MV-4-11 (cell line): ENCODE measurements around the gene HOXC9.
A peak's percentile ranks its signal among the peaks of the same experiment; 100 is the strongest.

Source experiments
- DNase-seq: peaks from one replicate; lab custom pipeline; 2025; lab: John Stamatoyannopoulos, UW

Gene HOXC9

DNA sequence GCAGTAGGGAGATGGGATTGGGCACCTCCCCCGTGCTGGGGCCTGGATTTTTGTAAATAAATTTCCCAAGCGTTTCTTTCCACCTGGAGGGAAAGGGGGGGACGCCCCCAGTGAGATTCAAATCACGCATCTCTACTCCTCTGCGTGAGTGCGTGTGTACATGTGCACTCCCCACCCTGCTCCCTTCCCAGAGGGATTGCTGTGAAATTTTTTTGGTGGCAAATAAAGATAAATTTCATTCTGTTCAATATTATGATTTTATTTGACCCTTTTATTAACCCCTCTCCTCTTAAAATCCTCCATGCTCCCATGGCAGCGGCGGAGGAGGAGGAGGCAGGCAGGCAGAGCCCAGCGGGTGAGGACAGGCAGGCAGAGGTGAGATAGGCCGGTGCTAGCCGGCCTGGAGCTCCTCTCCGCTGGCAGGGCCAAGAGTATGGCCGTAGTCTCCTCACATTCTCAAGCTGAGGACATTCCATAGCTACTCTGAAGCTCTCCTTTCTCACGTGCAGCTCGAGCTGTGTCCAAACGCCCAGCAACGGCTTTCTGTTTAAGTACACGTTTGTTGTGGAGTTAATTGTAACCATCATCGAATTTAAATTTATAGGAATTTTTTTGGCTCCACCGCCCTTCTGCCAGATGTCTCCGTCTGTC lies 23.7 kb upstream of the HOXC9 start:
- DNase-seq = no peak

DNA sequence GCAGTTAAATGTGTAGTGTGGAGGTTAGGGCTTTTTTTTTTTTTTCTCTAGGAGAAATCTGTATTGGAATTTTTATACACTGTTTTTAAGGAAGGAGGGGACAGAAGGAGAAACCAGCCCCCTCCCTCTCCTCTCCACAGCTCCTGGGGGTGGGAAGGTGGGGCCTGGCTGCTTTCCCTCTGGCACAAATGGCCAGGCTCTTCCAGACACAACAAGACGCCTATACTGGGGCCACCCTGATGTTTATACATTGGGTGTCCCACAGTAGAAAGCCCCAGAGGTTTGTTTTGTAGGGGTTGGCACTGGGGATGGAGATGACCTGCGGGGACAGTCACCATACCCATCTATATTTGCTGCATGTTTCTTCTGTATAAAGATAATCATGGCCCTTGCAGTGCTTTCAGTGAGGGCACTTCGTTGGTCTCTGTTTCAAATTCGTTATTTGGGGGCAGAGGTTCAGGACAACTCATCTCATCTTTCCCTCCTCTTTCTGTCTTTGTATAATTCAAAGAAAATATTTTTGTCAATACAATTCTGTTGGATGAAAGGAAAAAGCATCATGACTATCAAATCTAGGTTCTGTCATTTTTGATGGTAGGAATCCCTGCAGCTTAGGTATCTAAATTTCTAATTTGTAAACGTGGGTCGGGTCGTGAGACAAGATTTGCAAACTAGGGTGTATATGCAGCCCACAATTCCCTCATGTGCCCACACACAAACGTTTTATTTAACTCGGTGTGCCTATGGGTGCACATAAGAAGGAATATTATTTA lies 23.0 kb upstream of the HOXC9 start:
- no peak for DNase-seq

DNA sequence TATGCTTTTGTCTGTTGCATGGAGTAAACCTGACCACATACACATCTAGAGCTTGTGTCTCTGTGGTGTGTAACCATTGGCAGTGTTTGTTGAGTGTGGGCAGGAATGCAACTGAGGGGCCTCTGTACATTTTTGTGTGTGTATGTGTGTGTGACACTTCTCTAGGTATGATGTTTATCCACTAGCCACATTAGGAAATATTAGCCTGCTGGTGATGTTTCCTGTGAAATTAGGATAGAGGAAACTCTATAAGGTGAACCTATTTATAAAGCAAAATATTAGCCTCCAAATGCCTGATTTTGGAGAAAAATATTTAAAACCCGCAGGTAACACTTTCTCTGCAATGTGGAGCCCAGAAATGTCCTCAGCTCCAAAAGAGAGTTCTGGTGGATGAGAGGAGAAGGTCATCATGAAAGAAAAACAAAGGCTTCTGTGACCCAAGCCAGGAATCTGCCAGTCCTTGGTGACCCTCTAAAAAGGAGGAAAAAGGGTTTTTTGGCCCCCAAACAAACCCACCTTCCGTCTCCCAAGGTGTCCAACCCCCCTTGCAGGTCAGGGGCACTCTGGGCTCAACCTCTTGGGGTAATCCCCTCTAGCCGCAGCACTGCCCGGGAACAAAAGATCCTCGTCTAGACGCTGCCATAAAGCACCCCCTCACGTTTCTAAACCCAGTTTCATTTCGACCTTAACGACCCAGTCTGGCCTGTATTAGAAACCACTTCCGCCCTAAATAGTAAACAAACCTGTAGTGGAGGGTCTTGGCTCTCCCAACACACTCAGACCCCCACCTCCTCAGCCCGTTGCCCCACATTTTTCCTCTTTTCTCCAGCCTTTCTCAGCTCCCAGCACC lies 22.1 kb upstream of the HOXC9 start:
- DNase-seq = no peak

DNA sequence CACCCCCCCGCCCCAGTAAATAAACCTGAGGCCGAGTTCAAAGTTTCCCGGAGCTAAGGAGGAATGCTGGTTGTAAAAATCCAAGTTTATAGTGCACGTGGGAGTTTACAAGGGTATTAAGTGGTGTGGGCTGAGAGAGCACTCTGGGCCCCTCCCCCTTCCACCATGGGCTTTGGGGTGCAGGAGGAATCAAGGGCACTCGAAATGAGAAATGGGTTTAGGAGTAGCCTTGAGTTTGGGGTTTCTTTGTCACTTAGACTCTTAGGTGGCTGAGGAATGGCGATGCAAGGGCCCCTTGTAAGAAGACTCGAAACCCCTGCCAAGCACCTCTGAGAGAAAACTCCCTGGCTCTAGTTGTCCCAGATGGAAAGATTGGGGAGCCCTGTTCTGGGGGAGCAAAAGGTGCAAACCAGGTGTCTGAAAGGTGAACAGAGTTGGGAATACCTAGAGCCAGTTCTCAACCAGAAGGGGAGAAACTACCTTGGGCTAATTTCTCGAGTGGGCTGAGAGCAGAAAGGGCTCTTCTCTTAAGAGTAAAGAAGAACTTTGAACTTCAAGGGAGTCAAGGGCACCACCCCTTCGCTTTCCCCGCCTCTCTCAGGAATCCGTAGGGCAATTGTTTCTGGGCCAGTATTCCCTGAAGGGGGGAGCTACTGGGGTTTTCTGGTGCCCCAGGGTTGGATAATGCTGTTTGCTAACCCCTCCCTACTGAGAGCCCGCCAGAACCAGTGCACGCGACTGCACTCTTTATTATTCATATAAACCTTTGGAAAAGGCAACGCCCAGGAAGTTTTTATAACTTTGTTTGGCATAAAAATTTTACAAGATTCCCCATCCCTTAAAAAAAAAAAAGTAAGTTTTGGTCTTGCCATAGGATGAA lies 21.2 kb upstream of the HOXC9 start:
- no peak for DNase-seq

DNA sequence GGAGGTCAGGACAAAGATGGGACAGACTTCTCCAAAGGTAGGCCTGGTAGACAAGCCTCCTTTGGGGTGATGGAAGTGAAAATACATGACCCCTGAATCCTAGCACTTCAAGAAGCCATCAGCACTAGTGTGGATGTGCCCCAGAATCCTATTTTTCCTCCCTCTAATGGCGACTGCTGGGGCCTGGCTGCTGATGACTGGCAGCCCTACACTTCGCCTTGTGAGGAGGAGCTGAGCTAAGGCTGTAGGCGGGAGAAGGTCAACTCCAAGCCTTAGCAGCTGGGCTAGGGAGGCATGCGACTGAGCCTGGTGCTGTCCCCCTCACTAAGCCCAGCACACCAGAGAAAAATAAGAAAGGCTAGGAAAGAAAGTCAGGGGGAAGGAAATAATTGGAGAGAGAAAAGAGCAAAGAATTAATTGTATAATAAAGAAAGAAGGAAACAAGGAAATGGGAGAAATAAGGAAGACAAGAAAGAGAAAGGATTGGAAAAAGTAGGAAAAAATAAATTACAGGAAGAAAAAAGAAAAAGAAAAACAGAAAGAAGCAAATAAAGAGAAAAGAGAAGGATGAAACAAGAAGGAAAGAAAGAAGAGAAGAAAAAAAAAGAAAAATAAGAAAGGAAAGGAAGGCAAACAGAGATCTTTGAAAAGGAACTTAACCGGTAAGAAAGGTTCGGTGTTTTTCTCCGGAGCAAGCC lies 19.7 kb upstream of the HOXC9 start:
- DNase-seq = no peak

DNA sequence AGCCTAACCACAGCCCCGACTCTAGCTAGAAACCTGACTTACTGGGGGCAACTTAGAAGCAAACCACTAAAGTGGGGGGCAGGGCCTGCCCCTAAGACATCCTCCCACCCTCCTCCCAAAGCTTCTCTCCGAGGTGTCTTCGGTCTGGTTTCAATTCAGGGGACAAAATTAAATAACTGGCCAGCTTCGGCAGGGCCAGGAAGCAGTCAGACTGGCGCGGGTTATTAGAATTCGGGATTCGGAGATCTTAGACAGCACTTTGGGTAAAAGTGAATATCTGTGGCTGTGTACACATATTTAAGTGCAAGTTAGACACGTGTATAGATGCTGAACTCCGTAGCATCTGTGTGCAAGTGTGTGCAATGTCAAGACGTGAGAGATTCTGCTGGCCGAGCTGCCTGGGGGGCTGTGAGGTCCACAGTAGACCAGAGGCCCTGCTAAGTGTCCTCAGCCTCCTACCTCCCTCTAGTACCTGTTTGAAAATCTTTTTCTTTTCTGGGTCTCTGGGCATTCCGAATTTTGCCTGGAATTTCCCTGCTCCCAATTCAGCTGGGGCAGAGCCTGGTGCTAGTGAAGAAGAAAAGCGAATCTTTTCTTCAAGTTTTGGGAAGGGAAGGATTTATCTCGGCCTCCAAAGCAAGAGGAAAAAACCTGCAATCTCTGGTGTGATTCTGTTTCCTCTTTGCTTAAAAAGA lies 19.0 kb upstream of the HOXC9 start:
- no peak for DNase-seq

DNA sequence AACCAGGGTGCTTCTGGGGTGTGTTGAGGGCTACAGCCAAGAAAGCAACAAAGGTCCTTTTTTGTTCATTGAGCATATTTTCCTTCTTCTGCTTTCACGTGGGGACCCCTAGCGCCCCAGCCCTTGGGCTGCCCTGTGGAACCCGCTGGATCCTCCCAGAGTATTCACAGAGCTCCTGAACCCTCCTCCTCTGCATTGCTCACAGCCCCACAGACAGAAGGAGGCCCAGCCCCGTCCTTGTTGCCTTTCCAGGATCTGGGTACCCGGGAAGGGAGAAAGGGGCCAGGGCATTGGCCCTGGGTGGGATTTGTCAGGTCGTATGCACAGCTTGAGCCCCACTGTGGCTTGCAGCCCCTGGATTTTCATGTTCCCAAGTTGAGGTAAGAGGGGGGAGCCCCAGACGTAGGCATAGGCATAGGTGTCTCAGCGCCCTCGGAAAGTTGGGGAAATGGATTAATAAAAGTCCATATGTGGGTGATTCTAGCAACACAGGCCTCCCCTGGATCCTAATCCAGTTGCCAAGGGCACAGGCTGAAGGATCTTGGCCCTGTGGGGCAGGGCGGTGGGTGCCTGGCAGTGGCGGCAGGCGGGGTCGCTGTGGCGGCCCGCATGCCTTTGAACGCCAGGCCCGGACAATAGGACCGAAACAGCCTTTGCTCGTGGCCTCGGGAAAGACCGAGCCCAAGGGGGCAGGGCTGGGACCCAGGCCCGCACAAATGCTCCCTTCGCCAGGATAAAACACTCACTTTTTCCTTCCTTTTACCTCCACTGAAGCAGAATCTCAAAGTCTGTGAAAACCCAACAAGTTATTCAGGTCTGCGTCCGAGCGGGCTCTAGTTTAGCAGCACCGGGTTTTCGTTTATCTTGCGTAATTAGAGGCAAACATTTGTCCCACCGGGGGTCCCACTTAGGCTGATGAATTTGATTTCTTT lies 18.1 kb upstream of the HOXC9 start:
- no peak for DNase-seq

DNA sequence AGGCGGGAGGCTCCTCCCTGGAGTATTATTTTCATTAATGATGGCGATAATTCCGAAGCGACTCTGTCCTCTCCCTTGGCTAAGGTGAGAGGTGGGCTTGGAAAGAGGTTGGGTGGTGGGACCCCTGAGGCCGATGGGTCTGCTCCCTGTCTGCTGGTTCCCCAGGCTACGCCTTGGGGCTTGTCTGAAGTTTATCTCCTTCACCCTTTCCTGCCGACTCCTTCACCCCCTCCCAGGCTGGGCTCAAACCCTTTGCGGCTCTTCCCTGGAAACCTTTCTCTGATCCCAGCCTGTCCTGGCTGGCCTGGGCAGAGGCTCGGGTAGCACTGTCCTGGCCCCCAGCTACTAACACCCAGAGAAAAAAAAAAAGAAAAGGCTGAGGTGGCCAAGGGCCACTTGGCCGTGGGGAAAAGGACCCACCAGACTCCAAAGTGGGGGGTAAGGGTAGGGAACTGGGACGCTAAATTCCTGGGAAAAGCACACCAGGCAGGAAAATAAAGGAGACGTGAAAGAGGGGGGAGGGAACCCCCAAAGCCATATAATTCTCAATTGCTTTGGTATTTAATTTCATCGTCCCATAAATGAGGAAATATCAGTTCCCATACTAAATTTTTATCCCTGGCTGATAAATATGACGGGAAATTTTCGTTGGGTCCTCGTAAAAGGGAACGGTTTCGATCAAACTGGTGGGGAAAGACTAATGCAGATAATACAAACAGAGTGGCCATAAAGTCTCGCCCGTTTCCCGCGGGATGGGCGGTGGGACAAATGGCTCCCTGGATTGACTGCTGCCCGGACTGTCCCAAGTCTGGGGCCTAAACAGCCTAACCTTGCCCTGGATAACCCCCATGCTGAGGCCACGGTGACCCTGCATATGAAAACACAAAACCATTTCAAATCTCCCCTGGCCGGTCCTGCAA lies 17.1 kb upstream of the HOXC9 start:
- no peak for DNase-seq

DNA sequence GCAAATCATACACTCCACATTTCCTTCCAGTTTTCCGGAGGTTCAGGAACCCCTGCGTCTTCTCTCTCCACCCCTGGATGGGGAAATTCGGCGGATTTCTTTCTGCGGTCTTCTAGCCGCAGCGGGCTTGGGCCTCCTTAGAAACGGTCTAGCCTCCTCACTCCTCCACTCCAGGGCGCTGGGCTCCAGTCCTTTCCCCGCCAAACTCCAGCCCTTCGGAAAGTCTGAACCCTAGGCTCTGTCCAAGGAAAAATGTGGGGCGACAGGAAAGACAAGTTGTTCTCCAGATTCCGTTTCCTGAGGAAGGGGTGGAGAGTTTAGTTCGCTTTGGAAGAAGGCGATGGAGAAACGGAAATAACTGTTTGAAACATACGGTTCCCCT lies 16.4 kb upstream of the HOXC9 start:
- peak; percentile 69 for DNase-seq

DNA sequence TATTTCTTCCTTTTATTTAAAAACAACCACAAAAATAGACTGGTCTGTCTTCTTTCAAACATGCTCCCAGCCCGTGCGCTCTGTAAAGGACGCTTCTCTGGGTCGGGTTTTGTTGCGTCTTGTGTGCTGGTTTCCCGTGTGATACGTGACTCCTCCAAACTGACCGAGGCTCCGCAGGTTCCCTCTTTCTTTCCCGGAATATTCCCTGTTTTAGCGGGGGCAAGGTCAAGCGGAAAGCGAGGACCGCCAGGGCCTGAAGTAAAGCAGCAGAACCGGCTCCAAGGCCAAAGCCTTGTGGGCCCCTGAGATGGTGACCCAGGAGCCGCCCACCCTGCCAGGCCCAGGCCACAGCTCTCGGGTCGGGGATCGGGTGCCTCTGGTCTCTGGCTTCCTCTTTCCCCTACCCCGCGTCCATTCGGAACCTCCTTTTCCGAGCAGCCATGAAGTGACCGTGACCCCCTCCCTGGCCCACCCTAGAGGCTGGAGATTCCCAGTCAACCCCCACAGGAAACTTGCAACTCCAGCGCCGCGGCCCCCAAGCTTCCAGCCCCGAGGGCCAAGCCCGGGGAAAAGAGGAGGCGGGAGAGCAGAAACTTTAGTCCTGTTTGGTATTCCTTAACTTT lies 15.9 kb upstream of the HOXC9 start:
- DNase-seq = peak; percentile 23

DNA sequence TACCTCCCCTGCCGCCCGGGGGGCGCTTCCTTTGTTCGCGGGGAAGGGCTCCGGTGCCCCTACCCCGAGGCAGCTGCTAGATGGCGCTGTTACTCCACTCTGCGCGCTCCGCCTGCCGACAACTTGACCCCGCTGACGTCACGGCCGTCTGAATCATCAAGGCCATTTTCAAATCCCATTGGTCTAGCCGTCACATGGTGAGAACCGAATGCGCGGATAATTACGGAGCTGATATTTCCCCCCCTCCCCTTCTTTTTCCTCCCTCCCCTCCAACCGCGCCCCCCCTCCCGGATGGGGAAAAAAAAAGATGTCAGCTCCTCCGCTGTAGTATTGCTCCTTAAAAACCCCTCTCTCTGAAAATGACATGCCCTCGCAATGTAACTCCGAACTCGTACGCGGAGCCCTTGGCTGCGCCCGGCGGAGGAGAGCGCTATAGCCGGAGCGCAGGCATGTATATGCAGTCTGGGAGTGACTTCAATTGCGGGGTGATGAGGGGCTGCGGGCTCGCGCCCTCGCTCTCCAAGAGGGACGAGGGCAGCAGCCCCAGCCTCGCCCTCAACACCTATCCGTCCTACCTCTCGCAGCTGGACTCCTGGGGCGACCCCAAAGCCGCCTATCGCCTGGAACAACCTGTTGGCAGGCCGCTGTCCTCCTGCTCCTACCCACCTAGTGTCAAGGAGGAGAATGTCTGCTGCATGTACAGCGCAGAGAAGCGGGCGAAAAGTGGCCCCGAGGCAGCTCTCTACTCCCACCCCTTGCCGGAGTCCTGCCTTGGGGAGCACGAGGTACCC lies 14.9 kb upstream of the HOXC9 start, which contains the start of gene HOXC10:
Gene HOXC10, plus strand, starts transcription at position 246 of the 791 bp plus-strand sequence. Its CDS starts 114 bp downstream, at position 360.
- peak; percentile 87 for DNase-seq

DNA sequence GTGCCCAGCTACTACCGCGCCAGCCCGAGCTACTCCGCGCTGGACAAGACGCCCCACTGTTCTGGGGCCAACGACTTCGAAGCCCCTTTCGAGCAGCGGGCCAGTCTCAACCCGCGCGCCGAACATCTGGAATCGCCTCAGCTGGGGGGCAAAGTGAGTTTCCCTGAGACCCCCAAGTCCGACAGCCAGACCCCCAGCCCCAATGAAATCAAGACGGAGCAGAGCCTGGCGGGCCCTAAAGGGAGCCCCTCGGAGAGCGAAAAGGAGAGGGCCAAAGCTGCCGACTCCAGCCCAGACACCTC lies 14.3 kb upstream of the HOXC9 start:
- no peak for DNase-seq

DNA sequence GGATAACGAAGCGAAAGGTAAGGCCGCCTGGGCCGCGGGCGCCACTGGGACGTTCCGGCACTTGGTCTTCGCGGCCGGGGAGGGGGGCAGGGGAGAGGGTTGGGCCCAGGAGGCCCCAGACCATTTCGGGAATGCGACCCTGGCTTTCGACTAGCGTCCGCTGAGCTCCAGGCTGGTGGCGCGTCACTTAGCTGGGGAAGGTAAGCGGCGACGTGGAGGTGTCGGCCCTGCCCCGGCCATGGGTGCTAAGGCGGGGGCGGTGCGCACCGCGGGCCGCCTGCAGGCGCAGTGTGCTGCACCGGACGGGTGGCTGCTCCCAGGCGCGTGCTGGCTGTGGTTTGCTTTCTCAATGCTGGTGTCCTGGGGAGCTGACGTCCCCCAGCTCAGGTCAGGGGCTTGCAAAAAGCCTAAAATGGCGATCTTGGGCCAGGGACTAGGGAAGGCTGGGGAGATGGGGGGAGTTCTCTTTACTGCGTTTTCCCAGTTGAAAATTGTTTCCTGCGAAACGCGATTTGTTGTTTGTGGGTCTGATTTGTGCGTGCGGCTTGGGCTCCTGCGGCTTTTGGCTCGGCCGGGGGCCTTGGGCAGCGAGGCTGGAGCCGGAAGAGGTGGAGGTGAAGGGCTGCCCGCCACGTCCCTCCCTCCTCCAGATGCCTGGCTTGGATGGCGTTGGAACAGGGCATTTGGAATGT lies 13.8 kb upstream of the HOXC9 start:
- no peak for DNase-seq

DNA sequence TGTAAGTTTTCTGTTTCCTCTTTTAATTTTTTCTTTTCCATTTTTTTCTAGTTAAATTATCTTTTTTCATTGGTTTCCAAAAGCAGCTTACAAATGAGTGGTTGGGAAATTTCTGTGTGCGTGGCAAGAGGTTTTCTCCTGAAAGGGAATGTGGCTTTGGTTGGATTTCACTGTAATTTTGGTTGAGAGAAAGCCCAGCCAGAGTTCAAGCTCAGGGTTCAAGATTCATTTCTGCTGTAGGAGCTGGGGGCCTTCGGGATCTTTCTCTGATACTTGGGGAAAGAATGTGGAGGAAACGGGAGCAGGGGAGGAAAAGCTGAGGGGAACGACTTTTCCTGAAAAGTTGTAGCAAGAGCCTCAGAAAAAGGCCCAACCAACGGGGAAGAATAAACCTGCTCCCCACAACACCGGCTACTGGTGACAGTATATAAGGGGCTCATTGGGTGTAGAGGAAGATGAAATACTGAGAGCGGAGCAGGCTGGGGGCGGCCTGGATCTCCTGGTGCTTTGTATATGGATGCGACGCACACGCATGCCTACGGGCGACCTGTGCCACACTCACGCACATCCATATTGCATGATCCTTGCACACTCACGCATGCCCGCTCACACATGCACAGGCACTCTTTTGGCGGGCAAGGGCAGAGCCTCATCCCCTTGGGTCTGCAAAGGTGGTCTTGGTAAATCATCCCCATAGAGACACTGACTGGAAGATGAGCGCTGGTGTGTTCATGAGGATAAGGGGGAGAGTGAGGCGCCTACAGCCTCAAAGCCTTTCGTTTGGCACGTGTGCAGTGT lies 13.1 kb upstream of the HOXC9 start:
- no peak for DNase-seq

DNA sequence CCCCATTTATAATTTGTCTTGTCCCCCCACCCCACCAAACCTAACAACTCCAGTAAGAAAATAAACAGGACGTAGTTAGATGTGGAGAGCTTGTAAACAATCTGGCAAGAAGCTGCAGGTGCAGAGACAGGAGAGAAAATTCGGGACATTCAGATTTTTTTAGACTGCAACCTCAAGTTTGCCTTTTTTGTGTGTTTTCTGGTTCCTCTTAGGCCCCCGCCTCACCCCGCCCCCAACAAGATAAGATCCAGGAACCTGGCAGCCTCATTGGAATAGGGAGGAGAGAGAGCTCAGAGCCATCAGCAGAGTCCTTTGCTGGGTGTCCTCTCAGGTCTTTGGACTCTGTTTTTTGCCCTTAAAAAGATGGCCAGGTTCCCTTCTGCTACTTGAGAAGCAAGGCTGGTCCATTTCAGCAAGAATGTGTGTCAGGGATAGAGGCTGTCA lies 12.2 kb upstream of the HOXC9 start:
- no peak for DNase-seq
